ENCODE measurements around the gene DENND1B. TPM values are rescaled to one million over a fixed set of nuclear protein-coding genes. Genes with fewer than 3 reads are reported as not detected.

Gene DENND1B
- total RNA-seq, 1 experiment from 2014 or later = 9.6 TPM

- no peak for ATAC-seq
- intact Hi-C loops (cut with micrococcal nuclease) = no loop called here
- Histone ChIP-seq H3K27ac (ENCODE audit: low read depth, low read length) (no peak overlapping the region), H2AFZ (ENCODE audit: low read depth, low read length, poor library complexity, severe bottlenecking) (no peak overlapping the region), H3K4me1 (ENCODE audit: control insufficient read depth in 1 of 2, insufficient read depth in 2 of 2, low read length in 2 of 2) (no peaks in the 10 kb centered on the region), H3K9me3 (ENCODE audit: control insufficient read depth in 1 of 2, insufficient read depth in 1 of 2, low read depth in 1 of 2, low read length in 2 of 2) (peaks cover 0 to 3% of the 10 kb centered on the region in 2 experiments; a peak in 1 of 4 replicates), H3K27me3 (ENCODE audit: insufficient read depth, low read length) (no peaks in the 10 kb centered on the region), H3K36me3 (ENCODE audit: control insufficient read depth in 1 of 2, insufficient read depth in 2 of 2, low read length in 2 of 2) (no peaks in the 10 kb centered on the region), H3K4me3 (replicated peaks in 1 of 2; ENCODE audit: low read depth in 1 of 2, low read length in 2 of 2) (no peak overlapping the region), H3K9me2 (ENCODE audit: insufficient read depth) (no peaks in the 10 kb centered on the region), H4K20me1 (ENCODE audit: insufficient read depth) (no peaks in the 10 kb centered on the region), H3K4me2 (ENCODE audit: low read length) (no peak overlapping the region), H3K9ac (ENCODE audit: low read length) (no peak overlapping the region), H3K79me2 (ENCODE audit: insufficient read depth, low read length) (no peaks in the 10 kb centered on the region)
- ChIA-PET RAD21 (ENCODE audit: low non-redundant PET in 1 of 2, low total read pairs in 2 of 2, uncharacterized antibody in 2 of 2, unreplicated experiment in 2 of 2) (no interaction called here), POLR2A (no interaction called here), CTCF (no interaction called here)
- no peak for DNase-seq (ENCODE audit: low read depth, low spot score)
- TF ChIP-seq EZH2phosphoT487 (IDR thresholded peaks at IDR 0.05; ENCODE audit: borderline replicate concordance) (no peak), TCF7L2 (IDR thresholded peaks at IDR 0.05; ENCODE audit: borderline replicate concordance, extremely low read depth, insufficient read depth, insufficient read length) (no peak), YY1 (IDR thresholded peaks at IDR 0.05; ENCODE audit: extremely low read depth, insufficient replicate concordance, low read depth, low read length) (no peak), JUND (IDR thresholded peaks at IDR 0.05) (no peak), EGR1 (IDR thresholded peaks at IDR 0.05; ENCODE audit: low read depth) (no peak), EZH2 (IDR thresholded peaks at IDR 0.05) (no peak), MAX (IDR thresholded peaks at IDR 0.05) (no peak), SIN3A (IDR thresholded peaks at IDR 0.05; ENCODE audit: low read depth) (no peak), ELF1 (IDR thresholded peaks at IDR 0.05; ENCODE audit: borderline replicate concordance, low read depth) (no peak)
- TF ChIP-seq, protein P1, sequence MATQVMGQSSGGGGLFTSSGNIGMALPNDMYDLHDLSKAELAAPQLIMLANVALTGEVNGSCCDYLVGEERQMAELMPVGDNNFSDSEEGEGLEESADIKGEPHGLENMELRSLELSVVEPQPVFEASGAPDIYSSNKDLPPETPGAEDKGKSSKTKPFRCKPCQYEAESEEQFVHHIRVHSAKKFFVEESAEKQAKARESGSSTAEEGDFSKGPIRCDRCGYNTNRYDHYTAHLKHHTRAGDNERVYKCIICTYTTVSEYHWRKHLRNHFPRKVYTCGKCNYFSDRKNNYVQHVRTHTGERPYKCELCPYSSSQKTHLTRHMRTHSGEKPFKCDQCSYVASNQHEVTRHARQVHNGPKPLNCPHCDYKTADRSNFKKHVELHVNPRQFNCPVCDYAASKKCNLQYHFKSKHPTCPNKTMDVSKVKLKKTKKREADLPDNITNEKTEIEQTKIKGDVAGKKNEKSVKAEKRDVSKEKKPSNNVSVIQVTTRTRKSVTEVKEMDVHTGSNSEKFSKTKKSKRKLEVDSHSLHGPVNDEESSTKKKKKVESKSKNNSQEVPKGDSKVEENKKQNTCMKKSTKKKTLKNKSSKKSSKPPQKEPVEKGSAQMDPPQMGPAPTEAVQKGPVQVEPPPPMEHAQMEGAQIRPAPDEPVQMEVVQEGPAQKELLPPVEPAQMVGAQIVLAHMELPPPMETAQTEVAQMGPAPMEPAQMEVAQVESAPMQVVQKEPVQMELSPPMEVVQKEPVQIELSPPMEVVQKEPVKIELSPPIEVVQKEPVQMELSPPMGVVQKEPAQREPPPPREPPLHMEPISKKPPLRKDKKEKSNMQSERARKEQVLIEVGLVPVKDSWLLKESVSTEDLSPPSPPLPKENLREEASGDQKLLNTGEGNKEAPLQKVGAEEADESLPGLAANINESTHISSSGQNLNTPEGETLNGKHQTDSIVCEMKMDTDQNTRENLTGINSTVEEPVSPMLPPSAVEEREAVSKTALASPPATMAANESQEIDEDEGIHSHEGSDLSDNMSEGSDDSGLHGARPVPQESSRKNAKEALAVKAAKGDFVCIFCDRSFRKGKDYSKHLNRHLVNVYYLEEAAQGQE (IDR thresholded peaks at IDR 0.05; ENCODE audit: low read depth) = no peak
- no TSS peak for BruUV-seq (replicated peaks)
Observed at GRCh38 chr1:197638316-197638715, 137.0 kb downstream of the DENND1B start.

Measured in HCT116 (cell line).